ENCODE data around the gene ELAC2.

Gene ELAC2

DNA sequence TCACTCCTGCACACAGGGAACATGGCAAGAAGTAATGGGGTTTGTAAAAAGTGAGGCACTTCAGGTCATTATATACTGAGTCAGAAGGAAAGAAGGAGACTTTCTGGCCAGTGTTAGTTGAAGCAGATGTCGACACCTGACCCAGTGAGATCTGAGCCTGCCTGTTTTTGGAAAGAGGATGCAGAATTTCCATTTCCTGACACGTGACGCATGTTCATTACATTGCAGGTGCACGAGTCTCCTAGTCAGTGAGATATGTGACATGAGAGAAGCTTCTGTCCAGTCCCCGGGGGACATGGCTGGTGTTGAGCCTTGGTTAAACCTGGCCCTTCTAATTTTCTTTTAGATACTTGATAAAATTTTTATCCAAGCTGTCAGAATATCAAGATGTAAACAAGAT is 62.3 kb downstream of the ELAC2 start:
- DNase-seq (ENCODE audit: low read depth, low spot score), result no peak

DNA sequence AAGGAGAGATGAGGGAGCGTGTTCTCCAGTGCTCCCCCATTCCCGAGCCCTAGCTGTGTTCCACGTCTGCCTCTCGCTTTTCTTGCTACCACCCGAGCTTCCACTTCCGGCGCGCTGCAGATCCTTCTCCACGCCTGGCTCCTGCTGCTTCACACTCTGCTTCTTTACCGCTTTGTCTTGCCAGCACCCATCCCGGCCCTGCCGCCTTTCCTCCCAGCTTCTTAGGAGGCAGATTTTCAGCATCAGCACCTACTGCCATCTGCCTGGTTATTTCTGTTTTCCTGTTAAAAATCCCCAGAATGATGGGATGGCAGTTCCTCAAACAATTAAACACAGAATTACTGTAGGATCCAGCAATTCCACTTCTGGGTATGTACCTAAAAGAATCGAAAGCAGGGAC is 64.7 kb downstream of the ELAC2 start:
- DNase-seq (ENCODE audit: low read depth, low spot score), result no peak

- no peak for DNase-seq (ENCODE audit: low read depth, low spot score)
Observed at GRCh38 chr17:12952012-12952411, 65.8 kb downstream of the ELAC2 start.

DNA sequence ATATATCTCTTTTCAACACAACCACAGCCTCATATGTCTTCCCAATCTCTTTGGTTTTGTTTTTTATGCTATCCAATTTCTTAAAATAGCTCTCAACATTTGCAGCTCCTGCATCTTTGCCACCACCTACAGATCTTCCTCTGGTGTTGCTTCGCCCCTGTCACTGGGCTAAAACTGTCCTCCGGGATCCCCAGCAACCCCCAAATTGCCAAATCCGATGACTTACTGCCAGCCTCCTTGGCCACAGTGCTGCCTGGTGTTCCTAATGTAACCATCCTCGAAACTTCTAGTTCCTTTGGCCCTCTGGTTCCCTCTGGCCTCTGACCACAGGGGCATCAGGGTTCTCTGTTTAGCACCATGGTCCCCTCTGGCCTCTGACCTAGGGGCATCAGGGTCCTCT is 70.8 kb downstream of the ELAC2 start:
- no peak for DNase-seq (ENCODE audit: low read depth, low spot score)
